Measurements from ENCODE around the gene ADAMTS6. TPM values are rescaled to one million over a fixed set of nuclear protein-coding genes. Genes with fewer than 3 reads are reported as not detected.

The ADAMTS6 gene
- polyA plus RNA-seq, 2 of the 4 experiments (the other 2 are of a cell fraction) = 0.22 to 0.66 TPM

- TF ChIP-seq ELK1 (IDR thresholded peaks at IDR 0.05; ENCODE audit: low read depth, low read length) = no peak
- TF ChIP-seq RAD21 (conservative IDR thresholded peaks at IDR 0.05 in 1 of 2, IDR thresholded peaks at IDR 0.05 in 1 of 2) = no peak
Measured at GRCh38 chr5:65121880-65122436, 359.8 kb downstream of the ADAMTS6 start (continued).

GRCh38 chr5:65120371-65120967 is 361.3 kb downstream of the ADAMTS6 start:
- DNase-seq (ENCODE audit: low read depth in 1 of 2, low spot score in 1 of 2) (no peak), FAIRE-seq (no peak), ATAC-seq (no peak)
- CTCF ChIA-PET = interaction anchor here (2.3 kb wide), 1 partner anchor 17 kb away, joined by 6 read pairs; no protein-coding TSS in a partner anchor
- Histone ChIP-seq H3K9me3 (peaks cover 6% of the 10 kb centered on the region; the same call in 1 of the 3 replicates), H3K4me3 (no peak overlapping the region), H3K4me1 (no peaks in the 10 kb centered on the region), H3K27ac (no peak overlapping the region), H3K4me2 (no peak overlapping the region)
- no peak for TF ChIP-seq FOXS1 (CRISPR knock-in tag; IDR thresholded peaks at IDR 0.05)
- no peak for TF ChIP-seq HOXA7 (CRISPR knock-in tag; IDR thresholded peaks at IDR 0.05)
- no peak for TF ChIP-seq HOXB13 (CRISPR knock-in tag; IDR thresholded peaks at IDR 0.05; ENCODE audit: low read depth)
- POLR2A ChIA-PET = no interaction called here
- WGBS (ENCODE audit: missing lambda C conversion rate) = 64% methylated on average over 2 of the region's 2 CpGs

GRCh38 chr5:65117525-65117924 is 364.2 kb downstream of the ADAMTS6 start:
- CTCF ChIA-PET = no interaction called here

More at GRCh38 chr5:65117525-65117924, 364.2 kb downstream of the ADAMTS6 start:
- ATAC-seq (no peak), DNase-seq (ENCODE audit: low read depth in 1 of 2, low spot score in 1 of 2) (no peak), FAIRE-seq (no peak)
- Histone ChIP-seq H3K4me2 (no peak overlapping the region), H3K9me3 (peaks cover 6% of the 10 kb centered on the region; the same call in 1 of the 3 replicates), H3K4me1 (no peaks in the 10 kb centered on the region), H3K27ac (no peak overlapping the region), H3K4me3 (no peak overlapping the region)
- POLR2A ChIA-PET = no interaction called here
- TF ChIP-seq MAX (IDR thresholded peaks at IDR 0.05) (no peak), RFX5 (IDR thresholded peaks at IDR 0.05) (no peak), CHD2 (IDR thresholded peaks at IDR 0.05; ENCODE audit: low read length, partially characterized antibody) (no peak), ZNF302 (CRISPR knock-in tag; IDR thresholded peaks at IDR 0.05) (no peak), CBX8 (IDR thresholded peaks at IDR 0.05) (no peak), EHMT2 (IDR thresholded peaks at IDR 0.05; ENCODE audit: low read depth) (no peak), ATOH8 (CRISPR knock-in tag; IDR thresholded peaks at IDR 0.05; ENCODE audit: low read depth) (no peak), ELK1 (IDR thresholded peaks at IDR 0.05; ENCODE audit: low read depth, low read length) (no peak), E2F6 (IDR thresholded peaks at IDR 0.05; ENCODE audit: borderline replicate concordance, low read depth) (no peak), RARB (CRISPR knock-in tag; IDR thresholded peaks at IDR 0.05) (no peak), SREBF2 (IDR thresholded peaks at IDR 0.05) (no peak), MAZ (IDR thresholded peaks at IDR 0.05; ENCODE audit: borderline replicate concordance, low read depth, low read length) (no peak), NPAS2 (CRISPR knock-in tag; IDR thresholded peaks at IDR 0.05; ENCODE audit: borderline replicate concordance) (no peak), REST (IDR thresholded peaks at IDR 0.05) (no peak), KDM5A (IDR thresholded peaks at IDR 0.05) (no peak), EHF (CRISPR knock-in tag; IDR thresholded peaks at IDR 0.05) (no peak), RNF2 (IDR thresholded peaks at IDR 0.05; ENCODE audit: borderline replicate concordance, low read depth) (no peak)
- 2% methylated on average over 2 of the region's 2 CpGs for WGBS (ENCODE audit: missing lambda C conversion rate)
